HCT116 (cell line): ENCODE measurements around the gene NR1H4. TPM values are rescaled to one million over a fixed set of nuclear protein-coding genes. Genes with fewer than 3 reads are reported as not detected.

ENCODE experiments used
- ATAC-seq: fragments of 200-7000 bp; cut with Tn5 transposase; 2 replicates; pipeline ENCODE4 v1.9.1; 2020; ENCODE audit warnings: mild to moderate bottlenecking, moderate library complexity
- BruUV-seq: library from RNA; stranded (reverse); fragments of 400-500 nt; replicated peaks from 2 replicates; lab custom pipeline; 2021; lab: Mats Ljungman, UMichigan
- CTCF ChIA-PET: fragments of 300-600 bp; sonication (Branson Sonifier 250); formaldehyde crosslinking; loops from one replicate; lab custom pipeline; 2021; ENCODE audit warnings: antibody characterized with exemption; lab: Charles Lee
- POLR2A ChIA-PET: fragments of 300-600, 350-600 bp; sonication (Branson Sonifier 250); formaldehyde crosslinking; loops from one replicate; lab custom pipeline; 2021; ENCODE audit warnings: antibody characterized with exemption; lab: Charles Lee
- RAD21 ChIA-PET, 2 experiments: fragments of 300-600 bp; sonication (Branson Sonifier 250); formaldehyde crosslinking; loops; one replicate each; lab custom pipeline; 2023; ENCODE audit warnings: low total read pairs in 2 of 2; ENCODE audit not compliant: uncharacterized antibody in 2 of 2, unreplicated experiment in 2 of 2, low non-redundant PET in 1 of 2; lab: Charles Lee
- DNase-seq: peaks from one replicate; pipeline ENCODE4 v3.0.0-alpha.2; 2010; ENCODE audit warnings: low read depth, low spot score
- H2AFZ ChIP-seq: fragments of 200-600 bp; shearing (Covaris generic), sonication (generic); 2 replicates; pipeline ENCODE4 v1.6.1; 2017; ENCODE audit warnings: low read depth, mixed run types, mixed read lengths, antibody characterized with exemption, low read length; ENCODE audit not compliant: poor library complexity, severe bottlenecking
- H3K27ac ChIP-seq: 2 replicates; pipeline ENCODE4 v1.5.1; 2012; ENCODE audit warnings: low read depth, low read length
- H3K27me3 ChIP-seq: fragments of 200-600 bp; sonication (generic); 2 replicates; pipeline ENCODE4 v1.6.1; 2016; ENCODE audit warnings: mixed run types, low read length, mixed read lengths; ENCODE audit not compliant: insufficient read depth
- H3K36me3 ChIP-seq, 2 experiments: fragments of 200-500 bp in 1 of 2; fragments of 200-600 bp in 1 of 2; sonication (Bioruptor generic) in 1 of 2; sonication (generic) in 1 of 2; 2 replicates each; pipeline versions ENCODE4 v1.5.1 to v1.6.1; 2014 to 2016; ENCODE audit warnings: low read length in 2 of 2, inconsistent platforms in 1 of 2, mixed read lengths in 1 of 2, mixed run types in 1 of 2; ENCODE audit not compliant: insufficient read depth in 2 of 2, control insufficient read depth in 1 of 2
- H3K4me1 ChIP-seq, 2 experiments: fragments of 200-600 bp in 1 of 2; sonication (generic) in 1 of 2; 2 replicates each; pipeline versions ENCODE4 v1.5.1 to v1.6.1; 2012 to 2017; ENCODE audit warnings: low read length in 2 of 2, inconsistent platforms in 1 of 2, mild to moderate bottlenecking in 1 of 2, mixed read lengths in 1 of 2, mixed run types in 1 of 2, moderate library complexity in 1 of 2; ENCODE audit not compliant: insufficient read depth in 2 of 2, control insufficient read depth in 1 of 2
- H3K4me2 ChIP-seq: fragments of 200-600 bp; sonication (generic); 2 replicates; pipeline ENCODE4 v1.6.1; 2017; ENCODE audit warnings: mixed run types, low read length, mixed read lengths
- H3K4me3 ChIP-seq, 2 experiments: fragments of 200-600 bp in 1 of 2; sonication (generic) in 1 of 2; replicated peaks in 1 of 2; 2 replicates each; pipeline ENCODE4 v1.5.1; 2011 to 2016; ENCODE audit warnings: low read length in 2 of 2, control low read depth in 1 of 2, low read depth in 1 of 2, mild to moderate bottlenecking in 1 of 2, mixed read lengths in 1 of 2, mixed run types in 1 of 2
- H3K79me2 ChIP-seq: fragments of 200-600 bp; sonication (generic); 2 replicates; pipeline ENCODE4 v1.6.1; 2017; ENCODE audit warnings: mild to moderate bottlenecking, mixed run types, low read length, moderate library complexity, mixed read lengths; ENCODE audit not compliant: insufficient read depth
- H3K9ac ChIP-seq: fragments of 200-600 bp; sonication (generic); 2 replicates; pipeline ENCODE4 v1.6.1; 2016; ENCODE audit warnings: low read length, mixed read lengths
- H3K9me2 ChIP-seq: fragments of 200-600 bp; sonication (generic), shearing (Covaris generic); 2 replicates; pipeline ENCODE4 v1.6.1; 2017; ENCODE audit warnings: mixed run types, mild to moderate bottlenecking, moderate library complexity; ENCODE audit not compliant: insufficient read depth
- H3K9me3 ChIP-seq, 2 experiments: fragments of 200-500 bp in 1 of 2; fragments of 200-600 bp in 1 of 2; sonication (Bioruptor generic) in 1 of 2; sonication (generic) in 1 of 2; 2 replicates each; pipeline ENCODE4 v1.6.1; 2014 to 2017; ENCODE audit warnings: low read length in 2 of 2, mixed read lengths in 2 of 2, inconsistent platforms in 1 of 2, low read depth in 1 of 2, mild to moderate bottlenecking in 1 of 2, mixed run types in 1 of 2, moderate library complexity in 1 of 2; ENCODE audit not compliant: control insufficient read depth in 1 of 2, insufficient read depth in 1 of 2
- H4K20me1 ChIP-seq: fragments of 200-600 bp; sonication (generic), shearing (Covaris generic); 2 replicates; pipeline ENCODE4 v1.6.1; 2017; ENCODE audit warnings: mixed run types, mild to moderate bottlenecking, moderate library complexity; ENCODE audit not compliant: insufficient read depth
- EGR1 ChIP-seq: IDR thresholded peaks from 2 replicates; pipeline ENCODE4 v1.6.1; 2012; ENCODE audit warnings: low read depth
- EZH2phosphoT487 ChIP-seq: fragments of 200-600 bp; IDR thresholded peaks from 2 replicates; pipeline ENCODE4 v1.6.1; 2018; ENCODE audit warnings: antibody characterized with exemption, borderline replicate concordance
- POLR2AphosphoS5 ChIP-seq: IDR thresholded peaks from 2 replicates; pipeline ENCODE4 v1.6.1; 2011; ENCODE audit warnings: mild to moderate bottlenecking, low read depth, low read length, moderate library complexity
- SRF ChIP-seq: IDR thresholded peaks from 2 replicates; pipeline ENCODE4 v1.6.1; 2012; ENCODE audit warnings: low read depth
- ZBTB33 ChIP-seq: IDR thresholded peaks from 2 replicates; pipeline ENCODE4 v1.6.1; 2011; ENCODE audit warnings: mild to moderate bottlenecking, low read length, moderate library complexity; ENCODE audit not compliant: insufficient replicate concordance; ENCODE audit errors: extremely low read depth
- ZNF274 ChIP-seq: fragments of 200-500 bp; sonication (Bioruptor generic); IDR thresholded peaks from 2 replicates; pipeline ENCODE4 v1.6.1; 2014; ENCODE audit warnings: mild to moderate bottlenecking, low read depth, low read length, inconsistent platforms
- intact Hi-C: fragments of 100-400 bp; cut with micrococcal nuclease; formaldehyde crosslinking; loops from 2 replicates; pipeline ENCODE4 v1.10.0; 2022
- total RNA-seq: library from RNA; stranded (reverse); gene quantifications from one replicate; pipeline ENCODE4 v1.2.1, GENCODE V29; 2021; ENCODE audit not compliant: unreplicated experiment

The NR1H4 gene
- total RNA-seq, 1 experiment from 2014 or later: not detected

GRCh38 chr12:100518376-100518775 is 44.7 kb downstream of the NR1H4 start (continued):
- TF ChIP-seq ZBTB33 (no peak), EGR1 (no peak), EZH2phosphoT487 (no peak), SRF (no peak), POLR2AphosphoS5 (no peak), ZNF274 (no peak)

- Histone ChIP-seq H3K9ac (no peak overlapping the region), H3K4me1 (no peaks in the 10 kb centered on the region), H3K4me2 (no peak overlapping the region), H3K27me3 (peaks cover 23% of the 10 kb centered on the region), H3K36me3 (no peaks in the 10 kb centered on the region), H3K9me2 (no peaks in the 10 kb centered on the region), H4K20me1 (no peaks in the 10 kb centered on the region), H2AFZ (no peak overlapping the region), H3K4me3 (no peak overlapping the region), H3K27ac (no peak overlapping the region), H3K79me2 (no peaks in the 10 kb centered on the region), H3K9me3 (no peaks in the 10 kb centered on the region)
- ATAC-seq (no peak), DNase-seq (no peak)
- CTCF ChIA-PET: no interaction called here
- intact Hi-C loops: no loop called here
- BruUV-seq: no TSS peak
- no peak for TF ChIP-seq ZBTB33
- TF ChIP-seq POLR2AphosphoS5: no peak
- RAD21 ChIA-PET: no interaction called here
- POLR2A ChIA-PET: no interaction called here
Observed at GRCh38 chr12:100520048-100520769, 46.5 kb downstream of the NR1H4 start.
